Smooth muscle cell (in vitro differentiated cells): ENCODE results near the gene LIMCH1. TPM values are rescaled to one million over a fixed set of nuclear protein-coding genes. Genes with fewer than 3 reads are reported as not detected.
"Not testable (repeated sequence)": the region's sequence is repeated elsewhere in the genome, so short reads cannot be mapped to it uniquely, and the experiment has no call there.

Source experiments
- DNase-seq: peaks from one replicate; lab custom pipeline; 2025; ENCODE audit not compliant: unreplicated experiment; lab: John Stamatoyannopoulos, UW
- H2AFZ ChIP-seq: fragments of 200-600 bp; sonication (generic); 2 replicates; pipeline ENCODE4 v1.6.0; 2016; ENCODE audit warnings: antibody characterized with exemption, low read depth, mild to moderate bottlenecking
- H3F3A ChIP-seq: fragments of 200-600 bp; sonication (generic); 2 replicates; pipeline ENCODE4 v1.6.0; 2017; ENCODE audit warnings: antibody characterized with exemption, low read depth
- H3K27ac ChIP-seq: fragments of 200-600 bp; sonication (generic); 2 replicates; pipeline ENCODE4 v1.5.1; 2016; ENCODE audit warnings: low read depth, mild to moderate bottlenecking
- H3K27me3 ChIP-seq: fragments of 200-600 bp; sonication (generic); 2 replicates; pipeline ENCODE4 v1.6.1; 2016; ENCODE audit warnings: low read depth, mild to moderate bottlenecking
- H3K36me3 ChIP-seq: fragments of 200-600 bp; sonication (generic); 2 replicates; pipeline ENCODE4 v1.5.1; 2016; ENCODE audit warnings: low read depth
- H3K4me1 ChIP-seq: fragments of 200-600 bp; sonication (generic); 2 replicates; pipeline ENCODE4 v1.5.1; 2016; ENCODE audit warnings: low read depth
- H3K4me2 ChIP-seq: fragments of 200-600 bp; sonication (generic); 2 replicates; pipeline ENCODE4 v1.6.0; 2016; ENCODE audit warnings: mild to moderate bottlenecking
- H3K4me3 ChIP-seq: fragments of 200-600 bp; sonication (generic); 2 replicates; pipeline ENCODE4 v1.5.1; 2016; ENCODE audit warnings: mild to moderate bottlenecking
- H3K79me2 ChIP-seq: fragments of 200-600 bp; sonication (generic); 2 replicates; pipeline ENCODE4 v1.6.0; 2016; ENCODE audit warnings: low read depth, mild to moderate bottlenecking
- H3K9ac ChIP-seq: fragments of 200-600 bp; sonication (generic); 2 replicates; pipeline ENCODE4 v1.6.0; 2016; ENCODE audit warnings: low read depth
- H3K9me3 ChIP-seq: fragments of 200-600 bp; sonication (generic); replicated peaks from 2 replicates; pipeline ENCODE4 v1.5.1; 2016; ENCODE audit warnings: low read depth
- H4K20me1 ChIP-seq: fragments of 200-600 bp; sonication (generic); 2 replicates; pipeline ENCODE4 v1.6.0; 2016; ENCODE audit warnings: low read depth
- CTCF ChIP-seq: fragments of 200-600 bp; sonication (generic); IDR thresholded peaks from 2 replicates; pipeline ENCODE4 v1.5.1; 2017; ENCODE audit warnings: borderline replicate concordance, mild to moderate bottlenecking, antibody characterized with exemption; ENCODE audit not compliant: insufficient read depth, poor library complexity, severe bottlenecking
- WGBS: methylation state at CpG from one replicate; pipeline ENCODE4 v1.1.7; 2016; ENCODE audit warnings: low lambda C conversion rate; 5-methylcytosine and 5-hydroxymethylcytosine counted together
- polyA plus RNA-seq: library from polyadenylated mRNA; unstranded; fragments of >200 nt; fragmentation: Nextera tagmentation; extraction: Ambion mirVana; gene quantifications from 2 replicates; pipeline ENCODE4 v1.2.1, GENCODE V29; 2016
- total RNA-seq: library from RNA; depleted of rRNA; stranded (reverse); fragments of >200 nt; gene quantifications from 2 replicates; pipeline ENCODE4 v1.2.3, GENCODE V29; 2014

LIMCH1 gene
- 6.7 and 7.6 TPM in 2 replicates for total RNA-seq
- polyA plus RNA-seq: 2.6 and 7.3 TPM in 2 replicates

- Histone ChIP-seq H3K9ac (no peak within 1 kb of the TSS), H3F3A (peaks cover 3% of the 10 kb centered on the region), H3K4me1 (no peaks in the 10 kb centered on the region), H3K27me3 (no peaks in the 10 kb centered on the region), H3K79me2 (no peaks in the 10 kb centered on the region), H2AFZ (no peak within 1 kb of the TSS), H3K9me3 (no peaks in the 10 kb centered on the region), H3K36me3 (no peaks in the 10 kb centered on the region), H4K20me1 (no peaks in the 10 kb centered on the region), H3K4me3 (no peak within 1 kb of the TSS), H3K4me2 (peak within 1 kb of the TSS; percentile 37), H3K27ac (no peak within 1 kb of the TSS)
- TF ChIP-seq CTCF: no peak
- WGBS: 64% methylated on average over 9 of the region's 9 CpGs
- no peak for DNase-seq
Measured at GRCh38 chr4:41538017-41538733, at the start of gene LIMCH1. Gene LIMCH1 (plus strand): TSS chr4:41538157. CDS start chr4:41605996, 67,839 bp downstream.

- not testable (repeated sequence) for H3K4me2 ChIP-seq, H3K27me3 ChIP-seq, H3K9ac ChIP-seq, H3K4me3 ChIP-seq, H3K27ac ChIP-seq, H4K20me1 ChIP-seq, H3F3A ChIP-seq, H3K9me3 ChIP-seq, H3K79me2 ChIP-seq, H3K36me3 ChIP-seq, DNase-seq, H2AFZ ChIP-seq, H3K4me1 ChIP-seq
- 94% methylated on average over 24 of the region's 28 CpGs for WGBS
Measured at GRCh38 chr4:41491081-41491576, 46.8 kb upstream of the LIMCH1 start.

- H2AFZ ChIP-seq: no peak overlapping the region
- H3F3A ChIP-seq: no peaks in the 10 kb centered on the region
- no peak for TF ChIP-seq CTCF
- H3K4me3 ChIP-seq: no peak overlapping the region
- no peak overlapping the region for H3K27ac ChIP-seq
- no peaks in the 10 kb centered on the region for H3K36me3 ChIP-seq
- no peaks in the 10 kb centered on the region for H3K79me2 ChIP-seq
- H3K9ac ChIP-seq: no peak overlapping the region
- no peaks in the 10 kb centered on the region for H3K9me3 ChIP-seq
- H3K4me1 ChIP-seq: no peaks in the 10 kb centered on the region
- H4K20me1 ChIP-seq: no peaks in the 10 kb centered on the region
- no peak for DNase-seq
- H3K4me2 ChIP-seq: no peak overlapping the region
- peaks cover 3% of the 10 kb centered on the region for H3K27me3 ChIP-seq
Measured at GRCh38 chr4:41496977-41497376, 41.0 kb upstream of the LIMCH1 start.

GRCh38 chr4:41498177-41498576 is 39.8 kb upstream of the LIMCH1 start:
- Histone ChIP-seq H3K9me3 (no peaks in the 10 kb centered on the region), H3K36me3 (no peaks in the 10 kb centered on the region), H4K20me1 (no peaks in the 10 kb centered on the region), H3K4me2 (no peak overlapping the region), H3K27me3 (peaks cover 3% of the 10 kb centered on the region), H3K9ac (no peak overlapping the region), H3F3A (no peaks in the 10 kb centered on the region), H3K4me1 (no peaks in the 10 kb centered on the region), H3K79me2 (no peaks in the 10 kb centered on the region), H2AFZ (no peak overlapping the region), H3K4me3 (no peak overlapping the region), H3K27ac (no peak overlapping the region)
- DNase-seq: no peak
- no peak for TF ChIP-seq CTCF
- WGBS: 99% methylated on average over 4 of the region's 4 CpGs
